ENCODE measurements around the gene SCYL1. TPM values are rescaled to one million over a fixed set of nuclear protein-coding genes. Genes with fewer than 3 reads are reported as not detected.
A peak's percentile ranks its signal among the peaks of the same experiment; 100 is the strongest.

Gene SCYL1
- total RNA-seq, 1 experiment from 2014 or later: 104 TPM

GRCh38 chr11:65573391-65574079, 48.7 kb downstream of the SCYL1 start:
- no peaks in the 10 kb centered on the region for H3K9me3 ChIP-seq (ENCODE audit: control insufficient read depth in 1 of 2, insufficient read depth in 1 of 2, low read depth in 1 of 2, low read length in 2 of 2)
- DNase-seq (ENCODE audit: low read depth, low spot score) (no peak), ATAC-seq (no peak)
- intact Hi-C loops (cut with micrococcal nuclease): loop anchor here (5.0 kb wide), 1 partner anchor 191 kb away; the partner anchor contains the start of gene SLC25A45
- BruUV-seq (replicated peaks): TSS peak; percentile 10
- POLR2A ChIA-PET: interaction anchor here (1.1 to 3.9 kb wide), 3 partner anchors 15 to 66 kb away, joined by 4 to 15 read pairs (median 6); no protein-coding TSS in a partner anchor
- peak overlapping the region; percentile 78 for H3K4me2 ChIP-seq (ENCODE audit: low read length)
- no peaks in the 10 kb centered on the region for H3K9me2 ChIP-seq (ENCODE audit: insufficient read depth)
- peak overlapping the region; percentile 97 to 100 for H3K4me3 ChIP-seq (replicated peaks in 1 of 2; ENCODE audit: low read depth in 1 of 2, low read length in 2 of 2)
- no peaks in the 10 kb centered on the region for H4K20me1 ChIP-seq (ENCODE audit: insufficient read depth)
- H3K36me3 ChIP-seq (ENCODE audit: control insufficient read depth in 1 of 2, insufficient read depth in 2 of 2, low read length in 2 of 2): no peaks in the 10 kb centered on the region; a peak in 1 of 4 replicates
- CTCF ChIA-PET: interaction anchor here (1.0 to 4.5 kb wide), 6 partner anchors 13 to 64 kb away, joined by 3 to 89 read pairs (median 6); partner anchors contain the start of genes PCNX3 and SIPA1
- no peak overlapping the region for H2AFZ ChIP-seq (ENCODE audit: low read depth, low read length, poor library complexity, severe bottlenecking)
- H3K27me3 ChIP-seq (ENCODE audit: insufficient read depth, low read length): no peaks in the 10 kb centered on the region
- H3K9ac ChIP-seq (ENCODE audit: low read length): peak overlapping the region; percentile 98
- TF ChIP-seq ZFX (IDR thresholded peaks at IDR 0.05): no peak
- TF ChIP-seq CEBPB (IDR thresholded peaks at IDR 0.05; ENCODE audit: low read depth): no peak
- no peak for TF ChIP-seq TCF7L2 (IDR thresholded peaks at IDR 0.05; ENCODE audit: borderline replicate concordance, extremely low read depth, insufficient read depth, insufficient read length)
- TF ChIP-seq ZBTB33 (IDR thresholded peaks at IDR 0.05; ENCODE audit: extremely low read depth, insufficient replicate concordance, low read length): no peak
- no peak for TF ChIP-seq POLR2A (IDR thresholded peaks at IDR 0.05; ENCODE audit: borderline replicate concordance, extremely low read depth, insufficient read depth, insufficient read length)
- H3K4me1 ChIP-seq (ENCODE audit: control insufficient read depth in 1 of 2, insufficient read depth in 2 of 2, low read length in 2 of 2): peaks cover 53 to 75% of the 10 kb centered on the region in 2 experiments
- RAD21 ChIA-PET (ENCODE audit: low non-redundant PET in 1 of 2, low total read pairs in 2 of 2, uncharacterized antibody in 2 of 2, unreplicated experiment in 2 of 2): interaction anchor here in 1 of 2 experiments (1.5 kb wide), 1 partner anchor 16 kb away, joined by 3 read pairs; no protein-coding TSS in a partner anchor
- peak overlapping the region; percentile 94 for H3K27ac ChIP-seq (ENCODE audit: low read depth, low read length)
- H3K79me2 ChIP-seq (ENCODE audit: insufficient read depth, low read length): peaks cover 61% of the 10 kb centered on the region
